Measurements from ENCODE around the gene ZSCAN1. TPM values are rescaled to one million over a fixed set of nuclear protein-coding genes. Genes with fewer than 3 reads are reported as not detected.

The ZSCAN1 gene
- total RNA-seq (2012; rRNA removed) (not detected in 2 replicates), polyA plus RNA-seq (2012; rRNA removed) (0.14 TPM in 1 of 2 replicates, not detected in the other), Bru-seq, nascent RNA (percentile 5 among the genes with signal in this experiment), BruChase-seq, experiment 1, labeled RNA remaining after a 6-hour chase (percentile 8 among the genes with signal in this experiment), BruChase-seq, experiment 2, labeled RNA remaining after a 2-hour chase (percentile 7 among the genes with signal in this experiment)
- polyA plus RNA-seq (2012; cell fraction: cytosol; rRNA removed), result 0.13 TPM in 1 of 2 replicates, not detected in the other
- polyA plus RNA-seq (2012; cell fraction: nucleus; rRNA removed; ENCODE audit: low replicate concordance), result 0.39 and 0.53 TPM in 2 replicates
- long read RNA-seq, result 0 reads

GRCh38 chr19:58033741-58034476 lies at the start of gene ZSCAN1:
Gene ZSCAN1, plus strand, starts transcription at chr19:58034025. Its CDS starts 3,812 bp downstream, at chr19:58037837.
- Histone ChIP-seq H3K4me2 (ENCODE audit: low read depth, low read length) (peak within 1 kb of the TSS; percentile 72; the same call in 1 of the 2 replicates), H3K27me3 (ENCODE audit: control insufficient read depth, insufficient read depth, low read length) (no peaks in the 10 kb centered on the region), H3K9ac (ENCODE audit: low read depth, low read length) (no peak within 1 kb of the TSS; the same call in 1 of the 2 replicates), H4K5ac (ENCODE audit: low read depth, low read length) (no peak within 1 kb of the TSS), H3K4me1 (ENCODE audit: control insufficient read depth, insufficient read depth, low read length) (no peaks in the 10 kb centered on the region), H3K23ac (ENCODE audit: low read depth, low read length) (no peak within 1 kb of the TSS), H3K9me1 (ENCODE audit: insufficient read depth, low read length) (no peaks in the 10 kb centered on the region), H2AK9ac (replicated peaks; ENCODE audit: low read depth, low read length, poor library complexity) (peak within 1 kb of the TSS; percentile 52), H4K91ac (ENCODE audit: insufficient read depth, low read depth, low read length) (no peak within 1 kb of the TSS), H3K36me3 (ENCODE audit: control insufficient read depth, insufficient read depth, low read length) (no peaks in the 10 kb centered on the region), H4K8ac (ENCODE audit: low read depth in 2 of 2, low read length in 2 of 2) (no peak within 1 kb of the TSS), H3K14ac (replicated peaks; ENCODE audit: low read depth, low read length) (no peak within 1 kb of the TSS), H3K27ac (ENCODE audit: insufficient read depth, low read length) (no peak within 1 kb of the TSS; the same call in 1 of the 2 replicates), H3K79me1 (ENCODE audit: low read depth in 1 of 2, low read length in 2 of 2) (no peaks in the 10 kb centered on the region), H2AK5ac (ENCODE audit: low read depth, low read length) (no peak within 1 kb of the TSS), H2BK5ac (ENCODE audit: low read depth, low read length, poor library complexity, severe bottlenecking) (no peak within 1 kb of the TSS), H3K9me3 (ENCODE audit: control insufficient read depth, insufficient read depth, low read length) (peaks cover 18% of the 10 kb centered on the region), H2BK120ac (ENCODE audit: low read depth, low read length) (no peak within 1 kb of the TSS), H3K18ac (ENCODE audit: low read depth, low read length) (no peak within 1 kb of the TSS), H3K56ac (ENCODE audit: extremely low read depth, insufficient read depth, low read length) (no peak within 1 kb of the TSS), H2AFZ (replicated peaks; ENCODE audit: low read length, poor library complexity) (peak within 1 kb of the TSS; percentile 82), H2BK15ac (ENCODE audit: low read depth, low read length) (no peak within 1 kb of the TSS), H3K4me3 (ENCODE audit: insufficient read depth, low read depth, low read length) (peak within 1 kb of the TSS; percentile 63), H2BK20ac (ENCODE audit: low read depth, low read length) (no peak within 1 kb of the TSS), H4K20me1 (ENCODE audit: insufficient read depth, low read length) (no peaks in the 10 kb centered on the region), H3K4ac (ENCODE audit: low read depth, low read length) (no peak within 1 kb of the TSS)
- ChIA-PET POLR2A (ENCODE audit: unreplicated experiment) (no interaction called here), CTCF (no interaction called here)
- intact Hi-C loops (cut with micrococcal nuclease) (no loop called here), dilution Hi-C loops (cut with HindIII; ENCODE audit: low sequenced_read_pairs, unreplicated experiment) (no loop called here), in situ Hi-C loops (cut with MboI; ENCODE audit: low sequenced_read_pairs) (no loop called here)
- ATAC-seq (ENCODE audit: low read depth), result peak; percentile 95
- peak; percentile 41 for DNase-seq
- no TSS peak for BruUV-seq (replicated peaks)
- TF ChIP-seq USF2 (IDR thresholded peaks at IDR 0.05; ENCODE audit: low read depth, low read length) (peak; percentile 35; the same call in 1 of the 2 replicates), MAZ (IDR thresholded peaks at IDR 0.05; ENCODE audit: borderline replicate concordance, low read depth, low read length) (0 out of 2 replicates have a peak, but pooled peaks have one; percentile 43), RCOR1 (IDR thresholded peaks at IDR 0.05; ENCODE audit: insufficient replicate concordance, low read length) (no peak)
- 2% methylated on average over 28 of the region's 101 CpGs; no CpG with 5 or more reads in 1 of the 2 experiments for WGBS, 2 experiments (ENCODE audit: extremely low coverage in 2 of 2, insufficient read length in 1 of 2)
